Measurements from ENCODE around the gene EFNB2.

EFNB2 gene

DNA sequence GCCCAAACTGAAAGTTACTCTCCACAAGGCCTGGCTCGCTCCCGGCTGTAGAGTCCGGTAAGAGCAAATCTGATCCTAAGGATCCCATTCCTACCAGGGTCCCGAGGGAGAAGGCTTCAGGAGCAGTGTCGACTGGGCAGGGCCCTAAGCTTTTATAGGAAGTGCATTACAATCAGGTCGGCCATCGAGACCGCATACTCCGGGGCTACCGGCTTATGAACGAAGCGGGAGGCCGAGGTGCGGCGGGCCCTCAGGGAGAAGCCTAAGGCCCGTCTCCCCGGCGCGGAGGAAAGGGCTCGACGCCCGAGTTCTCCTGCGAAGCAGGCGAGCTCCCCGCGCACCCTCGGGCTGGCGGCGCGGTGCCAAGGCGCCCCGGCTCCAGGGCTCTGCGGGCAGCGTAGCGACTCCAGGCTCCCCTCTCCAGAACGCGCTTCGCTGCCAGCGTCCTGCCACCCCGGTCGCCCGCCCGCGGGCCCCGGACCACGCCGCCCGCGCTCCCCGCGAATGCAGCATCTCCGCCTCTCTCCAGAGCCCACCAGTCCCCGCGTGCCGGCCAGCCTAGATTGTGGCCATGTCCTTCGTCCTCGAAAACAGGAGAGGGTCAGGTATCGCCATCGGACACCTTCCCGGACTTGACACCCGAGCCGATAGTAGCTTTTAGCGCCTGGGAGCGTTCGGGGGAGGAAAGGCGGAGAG is 1.4 kb downstream of the EFNB2 start:
- H3K4me3 Mint-ChIP-seq = peak overlapping the region; percentile 54
- peak; percentile 14 for DNase-seq

DNA sequence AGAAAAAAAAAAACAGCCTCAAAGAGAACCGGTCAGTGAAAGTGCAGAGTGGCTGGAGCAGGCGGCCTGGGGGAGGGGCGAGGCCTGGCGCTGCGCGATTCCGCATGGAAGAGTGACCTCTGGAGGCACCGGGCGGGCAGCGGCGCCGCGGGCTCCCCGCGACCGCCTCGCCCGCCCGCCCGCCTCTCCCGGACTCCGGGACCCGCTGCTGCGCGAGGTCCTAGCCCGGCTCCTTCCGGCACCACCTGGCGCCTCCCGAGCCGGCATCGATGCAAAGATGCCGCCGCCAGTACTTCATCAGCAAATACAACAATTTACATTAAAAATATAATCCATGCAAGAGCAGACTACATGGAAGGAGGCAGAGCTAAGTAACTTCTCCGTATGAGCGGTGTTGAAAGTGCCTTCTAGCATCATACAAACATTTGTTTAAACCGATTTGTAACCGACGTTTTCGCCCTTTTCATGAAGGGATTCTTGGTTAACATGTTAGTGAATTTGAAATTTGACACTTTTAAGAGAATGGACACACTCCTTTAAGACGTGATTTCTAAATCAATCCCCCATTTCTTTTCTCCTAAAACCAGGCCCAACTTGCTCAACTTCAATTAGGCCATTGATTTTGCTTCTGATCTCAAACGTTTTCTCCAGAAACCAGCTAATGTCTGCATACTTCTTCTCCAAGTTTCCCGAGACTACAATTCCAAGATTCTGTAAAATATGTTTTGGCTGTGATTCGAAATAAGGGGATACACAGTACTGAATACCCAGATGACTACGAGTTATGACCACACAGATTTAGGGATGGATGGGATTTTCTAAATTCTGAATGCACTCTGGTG is 2.1 kb downstream of the EFNB2 start:
- peak overlapping the region; percentile 54 for H3K4me3 Mint-ChIP-seq
- H3K36me3 Mint-ChIP-seq (ENCODE audit: low read depth) = no peaks in the 10 kb centered on the region
- DNase-seq (peak; percentile 51), ATAC-seq (no peak)
- H3K9me3 Mint-ChIP-seq = no peaks in the 10 kb centered on the region
- H3K27me3 Mint-ChIP-seq = peaks cover 49% of the 10 kb centered on the region
- peaks cover 22% of the 10 kb centered on the region for H3K4me1 Mint-ChIP-seq
- H3K27ac Mint-ChIP-seq = no peak overlapping the region

More for the DNA sequence above, 1.4 kb downstream of the EFNB2 start:
- Mint-ChIP-seq H3K27ac (no peak overlapping the region), H3K36me3 (ENCODE audit: low read depth) (no peaks in the 10 kb centered on the region), H3K27me3 (peaks cover 46% of the 10 kb centered on the region), H3K9me3 (no peaks in the 10 kb centered on the region), H3K4me1 (peaks cover 22% of the 10 kb centered on the region)
- no peak for ATAC-seq

DNA sequence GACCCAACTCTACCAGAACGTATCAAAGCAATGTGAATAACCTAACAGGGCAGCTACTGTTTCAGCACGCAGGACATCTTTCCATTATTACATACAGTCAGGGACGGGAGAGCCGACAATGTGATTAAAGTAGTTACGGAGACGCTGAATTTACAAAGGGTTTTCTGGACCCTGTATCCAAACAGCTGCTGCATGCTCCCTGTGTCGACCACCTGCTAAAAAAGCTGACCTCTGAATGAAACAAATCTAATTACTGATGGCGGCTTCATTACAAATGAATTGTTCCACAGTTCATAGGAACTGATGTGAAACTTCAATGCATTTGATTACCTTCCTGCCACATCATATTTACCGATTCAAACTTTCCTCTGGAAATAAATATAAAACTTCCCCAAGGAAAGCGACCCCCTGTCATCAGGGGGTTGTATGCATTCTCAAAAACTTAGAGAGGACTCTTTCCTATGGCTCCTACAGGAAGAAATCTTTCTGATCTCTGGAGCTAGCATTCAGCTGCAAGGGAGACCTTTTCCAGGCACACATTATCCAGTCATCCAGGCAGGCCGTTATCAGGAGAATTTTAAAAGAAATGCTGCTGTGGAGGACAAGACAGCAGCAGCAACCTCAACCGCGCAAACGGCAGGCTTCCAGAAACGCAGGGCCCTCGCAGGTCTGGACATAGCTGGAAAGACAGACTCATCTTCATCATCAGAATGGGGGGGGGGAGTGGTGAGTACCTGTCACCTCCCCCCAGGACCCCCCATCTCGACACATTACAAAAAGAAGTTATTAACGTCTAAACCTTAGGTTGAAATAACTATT is 3.1 kb downstream of the EFNB2 start:
- Mint-ChIP-seq H3K27me3 (peaks cover 53% of the 10 kb centered on the region), H3K4me1 (peaks cover 22% of the 10 kb centered on the region), H3K27ac (no peak overlapping the region), H3K9me3 (no peaks in the 10 kb centered on the region), H3K4me3 (peak overlapping the region; percentile 2), H3K36me3 (ENCODE audit: low read depth) (no peaks in the 10 kb centered on the region)
- ATAC-seq (no peak), DNase-seq (no peak)

DNA sequence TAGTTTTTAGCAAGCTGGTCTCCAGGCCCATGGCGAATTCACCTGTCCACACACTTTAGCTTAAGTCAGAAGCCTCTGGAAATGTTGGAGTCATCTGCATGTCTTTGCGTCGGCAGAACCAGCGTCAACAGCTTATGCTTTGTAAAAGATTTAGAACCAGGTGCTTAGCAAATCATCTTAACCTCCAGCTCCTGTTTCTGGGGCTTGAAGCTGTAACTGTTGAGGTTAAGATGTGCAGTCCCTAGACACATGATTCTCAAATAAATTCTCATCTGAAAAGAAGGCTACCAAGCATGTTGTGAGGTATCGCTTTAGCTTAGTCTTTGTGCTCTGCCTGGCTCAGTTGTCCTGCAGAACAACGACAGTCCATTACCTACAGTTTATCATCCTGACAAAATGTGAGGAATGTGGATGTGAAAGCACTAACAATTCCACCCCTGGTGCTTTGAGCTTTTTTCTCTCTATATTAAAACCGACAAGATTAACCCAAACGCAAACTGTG is 4.4 kb downstream of the EFNB2 start:
- DNase-seq = no peak
- H3K36me3 Mint-ChIP-seq (ENCODE audit: low read depth) = no peaks in the 10 kb centered on the region
- peaks cover 16% of the 10 kb centered on the region for H3K4me1 Mint-ChIP-seq
- ATAC-seq = no peak
- peaks cover 52% of the 10 kb centered on the region for H3K27me3 Mint-ChIP-seq
- H3K4me3 Mint-ChIP-seq = no peak overlapping the region
- H3K27ac Mint-ChIP-seq = no peak overlapping the region
- no peaks in the 10 kb centered on the region for H3K9me3 Mint-ChIP-seq

DNA sequence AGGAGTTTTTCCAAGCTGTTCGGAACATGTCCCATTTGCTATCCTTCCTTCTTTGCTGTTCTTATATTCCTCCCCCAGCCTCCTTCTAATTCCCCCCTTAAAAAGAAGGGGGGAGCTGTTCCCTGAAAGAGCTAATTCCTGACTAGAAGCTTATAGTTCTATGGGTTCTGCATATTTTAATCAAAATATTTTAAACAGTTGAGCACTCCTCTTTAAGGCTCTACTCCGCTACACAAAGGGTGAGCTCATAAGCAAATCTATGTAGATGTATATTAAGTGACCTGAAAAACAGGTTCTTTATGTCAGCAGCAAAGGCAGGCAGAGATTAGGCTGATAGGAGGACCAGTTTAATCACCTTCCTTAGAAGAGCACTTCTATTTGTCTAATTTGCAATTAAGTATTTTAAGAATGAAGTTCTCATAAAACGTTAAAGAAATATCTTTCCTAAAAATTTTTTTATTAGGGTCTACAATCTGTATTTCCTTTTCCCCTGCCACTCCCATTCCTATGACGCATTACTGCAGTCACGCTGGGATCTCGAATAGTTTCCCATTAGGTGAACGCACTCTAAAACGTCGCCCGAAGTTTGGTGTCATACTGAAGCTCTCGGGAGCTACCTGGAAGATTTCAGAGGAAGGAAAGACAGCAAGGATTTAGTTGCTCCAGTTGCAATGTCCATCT is 5.2 kb downstream of the EFNB2 start:
- DNase-seq (no peak), ATAC-seq (no peak)
- peaks cover 52% of the 10 kb centered on the region for H3K27me3 Mint-ChIP-seq
- H3K4me1 Mint-ChIP-seq = peaks cover 16% of the 10 kb centered on the region
- no peak overlapping the region for H3K27ac Mint-ChIP-seq
- no peaks in the 10 kb centered on the region for H3K9me3 Mint-ChIP-seq
- H3K4me3 Mint-ChIP-seq = no peak overlapping the region
- no peaks in the 10 kb centered on the region for H3K36me3 Mint-ChIP-seq (ENCODE audit: low read depth)

DNA sequence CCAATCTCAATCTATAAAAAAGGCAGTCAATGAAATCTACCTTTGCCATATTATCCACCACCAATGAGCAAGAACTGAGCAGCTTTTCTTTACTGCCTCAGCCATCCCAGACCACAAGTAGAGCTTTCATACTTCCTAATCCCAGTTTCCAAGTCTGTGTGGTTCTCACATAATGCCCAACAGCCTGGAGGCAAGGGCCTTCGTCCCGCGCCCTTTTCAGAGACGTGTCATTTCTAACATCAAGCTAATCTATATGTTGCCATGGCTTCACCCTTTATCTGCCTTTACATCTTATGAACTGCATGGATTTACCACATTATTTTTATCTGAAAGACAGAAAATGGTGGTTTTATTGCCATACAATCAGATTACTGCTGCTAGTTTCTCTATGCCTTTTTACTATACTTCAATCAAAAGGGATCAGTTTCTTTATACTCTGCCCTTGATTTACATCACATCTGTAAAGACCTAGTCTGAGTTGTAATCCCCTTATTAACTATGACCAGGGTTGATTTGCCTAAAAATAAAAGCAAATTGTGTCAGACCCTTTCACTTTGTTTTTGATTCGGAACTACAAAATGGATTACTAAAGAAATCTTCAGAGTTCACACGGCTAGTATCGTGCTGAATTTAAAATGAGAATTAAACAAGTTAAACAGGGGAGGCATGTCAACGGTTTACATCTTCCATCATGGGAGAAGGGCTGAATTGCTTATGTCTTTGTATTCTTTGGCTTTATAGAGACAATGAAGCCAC is 5.9 kb downstream of the EFNB2 start:
- H3K27ac Mint-ChIP-seq = no peak overlapping the region
- ATAC-seq = no peak
- no peaks in the 10 kb centered on the region for H3K36me3 Mint-ChIP-seq (ENCODE audit: low read depth)
- H3K4me1 Mint-ChIP-seq = peaks cover 14% of the 10 kb centered on the region
- no peaks in the 10 kb centered on the region for H3K9me3 Mint-ChIP-seq
- no peak overlapping the region for H3K4me3 Mint-ChIP-seq
- no peak for DNase-seq
- H3K27me3 Mint-ChIP-seq = peaks cover 53% of the 10 kb centered on the region

DNA sequence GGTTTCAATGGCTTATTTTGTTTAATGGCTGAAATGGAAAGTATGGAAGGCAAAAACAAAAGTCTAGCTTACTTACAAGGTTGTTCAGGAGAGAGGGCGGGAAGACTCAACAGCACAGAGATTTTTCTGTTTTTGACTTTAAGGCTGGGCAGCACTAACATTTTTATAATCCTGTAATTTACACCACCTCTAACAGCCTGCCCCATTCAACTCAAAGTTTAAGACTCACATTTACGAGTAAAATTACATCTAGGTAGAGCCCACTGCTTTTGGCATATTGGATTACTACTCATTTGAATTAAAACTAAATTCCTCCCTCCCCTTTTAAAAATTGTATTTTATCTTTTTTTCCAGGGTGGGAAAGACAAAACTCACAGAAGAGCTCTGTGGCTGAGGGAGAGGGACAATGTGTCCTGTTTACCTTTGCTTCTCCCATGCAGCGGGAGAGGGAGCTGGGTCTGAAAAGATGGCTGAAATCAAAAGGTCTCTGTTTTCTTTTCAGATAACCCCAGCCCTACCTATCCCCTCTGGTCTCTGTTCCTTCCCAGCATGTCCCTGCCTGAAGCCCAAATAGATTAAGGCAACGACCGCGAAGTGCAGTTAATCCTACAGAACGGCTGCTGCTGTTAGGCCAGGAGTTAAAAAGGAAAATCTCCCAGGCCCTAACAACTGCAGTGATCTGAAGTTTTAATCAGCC is 6.6 kb downstream of the EFNB2 start:
- Mint-ChIP-seq H3K4me1 (peaks cover 14% of the 10 kb centered on the region), H3K27ac (no peak overlapping the region), H3K27me3 (peaks cover 56% of the 10 kb centered on the region), H3K4me3 (no peak overlapping the region), H3K9me3 (no peaks in the 10 kb centered on the region), H3K36me3 (ENCODE audit: low read depth) (no peaks in the 10 kb centered on the region)
- DNase-seq (no peak), ATAC-seq (no peak)

DNA sequence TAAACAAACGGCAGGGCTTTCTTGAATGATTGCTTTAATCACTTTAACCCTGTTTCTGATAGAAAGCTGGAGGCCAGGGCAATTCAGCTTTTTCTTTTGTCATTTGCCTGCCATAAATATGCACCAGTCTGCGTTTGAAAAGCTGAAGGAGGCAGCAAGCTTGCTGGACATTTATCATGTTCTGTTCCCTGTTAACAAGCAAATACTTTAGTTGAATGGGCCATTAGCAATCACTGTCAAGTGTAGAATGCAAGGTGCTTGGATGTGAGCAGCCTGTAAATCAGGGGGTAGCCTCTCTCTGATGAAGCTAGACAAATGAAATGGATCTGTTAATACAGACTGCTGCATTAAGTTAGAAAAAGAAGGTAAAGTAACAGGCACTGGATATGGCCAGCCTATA is 7.6 kb downstream of the EFNB2 start:
- Mint-ChIP-seq H3K36me3 (ENCODE audit: low read depth) (no peaks in the 10 kb centered on the region), H3K27ac (no peak overlapping the region), H3K27me3 (peaks cover 50% of the 10 kb centered on the region), H3K9me3 (no peaks in the 10 kb centered on the region), H3K4me1 (peaks cover 7% of the 10 kb centered on the region), H3K4me3 (no peak overlapping the region)
- DNase-seq (no peak), ATAC-seq (no peak)

DNA sequence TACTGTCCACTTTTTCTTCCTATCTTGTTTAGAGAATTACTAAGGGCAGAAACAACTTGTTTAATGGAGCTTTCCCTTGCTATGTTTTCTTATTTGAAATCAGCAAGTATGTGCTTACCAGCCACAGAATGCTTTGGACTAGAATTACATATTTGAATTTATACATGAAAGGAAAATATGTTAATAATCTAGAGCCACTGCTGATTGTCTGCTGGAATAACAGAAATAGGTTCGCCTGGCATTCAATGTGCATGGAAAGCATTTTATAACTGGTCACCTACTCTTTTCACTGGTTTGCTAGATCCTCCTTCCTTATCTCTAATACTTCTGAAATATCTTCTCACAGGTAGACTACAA is 8.0 kb downstream of the EFNB2 start:
- ATAC-seq (no peak), DNase-seq (no peak)
- Mint-ChIP-seq H3K9me3 (no peaks in the 10 kb centered on the region), H3K36me3 (ENCODE audit: low read depth) (no peaks in the 10 kb centered on the region), H3K4me1 (peaks cover 3% of the 10 kb centered on the region), H3K4me3 (no peak overlapping the region), H3K27me3 (peaks cover 50% of the 10 kb centered on the region), H3K27ac (no peak overlapping the region)

DNA sequence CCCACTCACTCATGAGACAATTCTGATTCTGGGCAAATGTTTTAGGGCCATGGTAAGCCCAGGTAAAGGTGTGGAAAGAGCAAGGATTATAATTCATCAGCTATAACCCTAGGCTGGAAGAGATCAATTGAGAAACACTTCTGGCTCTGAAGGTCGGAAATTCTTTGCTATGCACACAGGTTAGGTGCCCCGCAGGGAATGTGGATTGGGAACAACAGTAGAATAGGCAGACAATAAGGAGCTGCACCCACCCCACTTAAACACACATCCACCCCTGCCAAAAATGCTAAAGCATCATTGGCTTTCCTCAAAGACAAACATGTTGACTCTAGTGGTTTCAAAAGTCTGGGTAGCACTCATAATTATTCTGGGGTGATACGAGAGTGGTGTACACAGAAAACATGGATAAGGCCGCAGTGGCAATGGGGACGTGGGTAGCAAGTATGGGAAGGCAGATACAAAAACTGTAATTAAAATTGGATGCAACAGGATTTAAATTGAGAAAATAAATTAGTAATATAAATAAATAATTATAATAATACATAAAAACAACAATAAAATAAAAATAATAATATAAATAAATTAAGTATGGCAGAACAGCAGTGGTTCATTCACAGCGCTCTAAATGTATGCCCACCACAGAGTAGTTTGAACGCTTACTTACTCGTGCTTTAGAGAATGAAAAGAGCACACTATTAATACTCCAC is 8.6 kb downstream of the EFNB2 start:
- H3K27ac Mint-ChIP-seq = no peak overlapping the region
- ATAC-seq (no peak), DNase-seq (no peak)
- H3K27me3 Mint-ChIP-seq = peaks cover 49% of the 10 kb centered on the region
- no peaks in the 10 kb centered on the region for H3K36me3 Mint-ChIP-seq (ENCODE audit: low read depth)
- no peaks in the 10 kb centered on the region for H3K9me3 Mint-ChIP-seq
- no peak overlapping the region for H3K4me3 Mint-ChIP-seq
- peaks cover under 1% of the 10 kb centered on the region for H3K4me1 Mint-ChIP-seq

DNA sequence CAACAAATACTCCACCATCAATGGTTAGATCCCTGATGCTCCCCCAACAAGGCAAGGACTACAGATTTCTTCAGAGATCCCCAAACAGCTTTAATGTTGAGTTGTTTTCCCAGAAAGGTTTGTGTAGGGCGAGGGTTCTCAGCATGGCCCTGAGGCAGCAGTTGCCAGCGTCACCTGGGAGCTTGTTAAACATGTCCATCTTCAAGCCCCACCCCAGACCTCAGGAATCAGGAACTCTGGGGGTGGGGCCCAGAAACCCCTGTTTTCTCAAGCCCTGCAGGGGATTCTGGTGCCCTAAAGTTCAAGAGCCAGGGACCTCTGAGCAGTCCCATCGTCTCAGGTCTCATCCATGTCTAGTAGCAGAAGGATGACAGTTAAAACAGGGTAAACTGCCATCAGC is 9.6 kb downstream of the EFNB2 start:
- H3K27me3 Mint-ChIP-seq = peaks cover 45% of the 10 kb centered on the region
- H3K4me3 Mint-ChIP-seq = no peak overlapping the region
- H3K36me3 Mint-ChIP-seq (ENCODE audit: low read depth) = no peaks in the 10 kb centered on the region
- no peaks in the 10 kb centered on the region for H3K4me1 Mint-ChIP-seq
- no peak for DNase-seq
- no peak for ATAC-seq
- no peak overlapping the region for H3K27ac Mint-ChIP-seq
- no peaks in the 10 kb centered on the region for H3K9me3 Mint-ChIP-seq

DNA sequence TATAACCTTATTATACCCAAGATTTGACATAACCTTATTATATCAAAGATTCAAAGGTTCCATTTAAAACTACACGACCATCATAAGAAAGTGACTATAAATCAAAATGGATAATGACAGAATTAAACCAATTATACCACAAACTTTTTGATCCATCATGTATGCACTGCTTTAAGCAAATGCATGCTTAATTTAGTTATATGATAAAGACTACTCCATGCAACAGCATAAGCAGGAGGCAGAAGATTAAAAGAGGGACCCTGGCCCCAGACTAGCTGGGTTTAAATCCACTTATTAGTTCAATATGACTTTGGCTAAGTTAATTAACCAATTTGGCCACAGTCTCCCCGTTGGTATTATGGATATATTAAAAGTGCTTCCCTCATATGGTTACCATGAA is 11.4 kb downstream of the EFNB2 start:
- Mint-ChIP-seq H3K9me3 (no peaks in the 10 kb centered on the region), H3K4me1 (no peaks in the 10 kb centered on the region), H3K36me3 (ENCODE audit: low read depth) (no peaks in the 10 kb centered on the region), H3K27me3 (peaks cover 32% of the 10 kb centered on the region), H3K4me3 (no peak overlapping the region), H3K27ac (no peak overlapping the region)
- DNase-seq (no peak), ATAC-seq (no peak)

DNA sequence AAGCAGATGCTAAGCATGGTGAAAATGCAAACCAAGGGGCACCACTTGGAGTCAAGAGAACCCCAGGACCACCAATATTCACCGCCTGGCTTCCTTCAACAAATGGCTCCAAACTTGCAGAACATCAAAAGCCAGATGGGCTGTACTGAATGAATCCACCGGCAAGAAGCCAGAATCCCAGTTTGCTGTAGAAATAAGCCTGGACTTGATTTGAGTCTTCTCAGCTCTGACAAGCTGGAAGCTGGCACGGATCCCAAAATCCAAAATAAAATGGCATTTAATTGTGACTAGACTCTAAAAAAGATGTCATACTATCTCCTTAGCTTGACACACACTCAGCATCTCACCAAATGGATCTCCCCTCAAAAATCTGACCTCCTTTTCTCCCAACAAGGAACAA is 11.9 kb downstream of the EFNB2 start:
- Mint-ChIP-seq H3K9me3 (no peaks in the 10 kb centered on the region), H3K4me3 (no peak overlapping the region), H3K27me3 (peaks cover 31% of the 10 kb centered on the region), H3K4me1 (no peaks in the 10 kb centered on the region), H3K36me3 (ENCODE audit: low read depth) (no peaks in the 10 kb centered on the region), H3K27ac (no peak overlapping the region)
- ATAC-seq = no peak
- no peak for DNase-seq

All from activated naive CD8-positive, alpha-beta T cell treated with anti-CD3 and anti-CD28 coated beads, Interleukin-2, amount 50 U/mL, for 24 hours (primary cell).